Activated effector memory CD4-positive, alpha-beta T cell treated with anti-CD3 and anti-CD28 coated beads, Interleukin-2, amount 50 U/mL, for 16 hours (primary cell): ENCODE measurements around the gene CACNA1H.

Experiments
- DNase-seq: peaks from one replicate; pipeline ENCODE4 v3.0.0-alpha.2; 2020

Gene CACNA1H

DNA sequence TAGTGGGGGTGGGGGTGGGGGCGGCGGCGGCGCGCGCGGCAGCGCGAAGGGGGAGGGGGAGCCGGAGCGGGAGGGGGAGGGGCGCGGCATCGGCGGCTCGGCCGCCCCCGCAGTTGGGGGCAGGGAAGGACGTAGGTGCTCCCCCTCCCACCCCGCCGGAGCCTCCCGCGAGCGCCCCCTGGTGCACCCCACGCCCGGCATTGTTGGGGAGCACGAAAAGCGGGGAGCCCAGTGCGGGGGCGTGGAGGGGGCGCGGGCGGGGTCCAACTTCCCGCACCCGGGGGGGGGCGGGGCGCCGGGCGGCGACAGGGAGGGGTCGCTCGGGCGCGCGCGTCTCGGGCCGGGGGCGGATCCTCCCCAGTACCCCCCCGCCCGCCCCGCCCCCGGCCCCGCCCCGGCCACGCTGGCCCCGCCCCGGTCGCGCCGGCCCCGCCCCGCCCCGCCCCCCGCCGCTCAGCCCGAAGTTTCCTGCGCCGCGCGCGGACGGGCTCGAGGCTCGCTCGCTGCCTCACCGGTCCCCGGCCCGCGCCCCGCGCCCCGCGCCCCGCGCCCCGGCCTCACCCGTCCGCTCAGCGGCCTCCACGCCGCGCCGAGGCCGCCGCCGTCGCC is at the start of gene CACNA1H:
Gene CACNA1H, plus strand, starts transcription at position 456 of the 609 bp plus-strand sequence. CDS start 632 bp downstream, outside the sequence.
- DNase-seq = peak; percentile 84

DNA sequence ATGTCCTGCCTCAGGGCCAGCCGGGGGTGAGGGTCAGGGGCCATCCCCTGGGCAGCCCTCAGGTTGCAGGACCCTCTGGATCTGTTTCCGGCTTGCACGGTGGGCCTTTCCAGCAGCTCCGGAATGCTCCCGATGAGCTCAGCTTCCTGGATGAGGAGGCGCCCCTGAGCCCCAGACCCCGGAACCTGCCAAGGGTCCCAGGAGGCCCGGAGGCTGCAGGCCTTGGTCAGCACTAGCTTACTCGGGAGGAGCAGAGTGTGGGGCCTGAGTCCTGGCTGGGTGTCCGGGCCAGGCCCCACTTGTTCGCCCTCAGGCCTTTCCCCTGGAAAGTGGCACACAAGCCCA is 49.3 kb upstream of the CACNA1H start:
- DNase-seq = no peak

DNA sequence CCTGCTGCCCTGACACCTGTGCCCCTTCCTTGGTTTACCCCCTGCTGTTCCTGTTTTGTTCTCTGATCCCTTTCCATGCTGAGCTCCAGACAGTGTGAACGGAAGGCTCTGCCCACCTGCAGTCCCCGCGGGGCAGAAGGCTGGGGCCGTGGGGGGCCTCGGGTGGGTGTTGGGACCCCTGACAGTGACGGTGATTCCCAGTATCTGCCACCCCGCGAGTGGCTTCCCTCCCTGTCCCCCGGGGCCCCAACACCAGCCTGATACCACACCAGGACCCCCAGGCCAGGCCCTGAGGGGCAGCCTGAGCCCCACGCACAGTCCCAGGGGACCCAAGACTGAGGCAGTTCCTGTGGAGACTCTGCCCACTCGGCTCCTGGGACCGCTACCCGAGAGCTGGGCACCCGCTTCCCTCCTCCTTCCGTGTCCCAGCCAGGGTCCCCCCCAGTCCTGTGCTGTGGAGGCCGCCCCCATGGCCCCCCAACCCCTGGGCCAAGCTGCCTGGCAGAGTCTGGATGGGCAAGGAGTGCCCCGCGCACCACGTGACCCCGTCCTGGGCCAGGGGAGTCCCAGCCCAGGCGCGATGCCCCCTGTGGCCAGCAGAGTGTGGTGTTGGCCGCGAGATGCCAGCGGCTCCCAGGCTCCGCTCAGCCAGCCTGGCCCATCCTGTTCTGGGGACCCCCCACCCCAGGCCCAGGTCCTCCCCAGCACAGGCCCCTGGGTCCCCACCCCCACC is 46.9 kb upstream of the CACNA1H start:
- peak; percentile 75 for DNase-seq

DNA sequence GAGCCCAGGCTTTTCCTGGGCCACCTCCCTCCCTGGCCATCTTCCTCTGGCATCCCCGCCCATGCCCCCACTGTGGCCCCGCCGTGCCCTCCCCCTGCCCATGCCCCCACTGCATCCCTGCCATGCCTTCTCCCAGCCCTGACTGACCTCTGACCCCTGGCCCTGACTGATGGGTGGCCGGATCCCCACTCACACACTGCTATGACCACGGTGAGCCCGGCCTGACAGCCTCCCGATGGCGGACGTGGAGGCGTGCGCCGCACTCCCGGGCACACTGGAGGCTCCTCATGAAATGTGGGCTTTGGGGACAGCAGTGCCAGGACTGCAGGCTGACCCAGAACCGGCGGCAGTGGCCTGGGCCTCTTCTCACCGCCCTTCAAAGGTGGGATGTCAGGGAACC is 46.2 kb upstream of the CACNA1H start:
- DNase-seq = no peak

DNA sequence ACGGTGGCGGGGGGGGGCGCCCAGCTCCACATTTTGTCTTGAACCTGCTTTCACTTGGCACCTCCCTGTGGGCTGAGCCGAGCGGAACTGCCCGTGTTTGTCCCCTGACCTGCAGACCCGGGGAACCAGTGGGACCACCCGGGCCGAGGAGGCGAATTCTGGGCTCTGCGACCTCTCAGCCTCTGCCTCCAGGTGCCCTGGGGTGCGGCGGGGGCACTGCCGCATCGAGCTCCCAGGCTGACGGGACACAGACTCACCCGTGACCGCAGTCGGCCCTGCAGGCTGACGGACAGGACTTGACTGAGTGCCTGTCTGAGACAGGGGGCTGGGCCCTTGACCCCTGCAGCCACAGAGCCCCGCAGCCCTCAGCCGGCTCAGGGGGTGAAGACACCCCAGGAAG is 45.8 kb upstream of the CACNA1H start:
- no peak for DNase-seq

DNA sequence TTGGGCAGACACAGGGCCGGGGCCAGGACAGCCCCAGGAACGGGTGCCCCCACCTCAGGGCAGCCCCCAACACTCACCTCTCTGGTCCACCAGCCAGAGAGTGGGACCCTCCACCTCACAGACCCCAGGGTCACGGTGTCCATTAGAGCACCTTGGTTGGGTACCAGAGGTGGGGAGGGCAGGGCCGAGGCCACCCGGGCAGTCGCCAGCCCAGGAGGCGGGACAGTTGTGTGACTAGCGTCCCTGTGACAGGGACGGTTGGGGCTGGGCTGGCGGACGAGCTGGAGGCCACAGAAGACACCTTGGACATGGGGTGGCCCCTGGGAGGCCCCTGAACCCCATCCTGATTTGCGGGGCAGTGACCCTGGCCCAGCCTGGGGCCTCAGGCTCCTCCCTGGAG is 45.2 kb upstream of the CACNA1H start:
- no peak for DNase-seq

DNA sequence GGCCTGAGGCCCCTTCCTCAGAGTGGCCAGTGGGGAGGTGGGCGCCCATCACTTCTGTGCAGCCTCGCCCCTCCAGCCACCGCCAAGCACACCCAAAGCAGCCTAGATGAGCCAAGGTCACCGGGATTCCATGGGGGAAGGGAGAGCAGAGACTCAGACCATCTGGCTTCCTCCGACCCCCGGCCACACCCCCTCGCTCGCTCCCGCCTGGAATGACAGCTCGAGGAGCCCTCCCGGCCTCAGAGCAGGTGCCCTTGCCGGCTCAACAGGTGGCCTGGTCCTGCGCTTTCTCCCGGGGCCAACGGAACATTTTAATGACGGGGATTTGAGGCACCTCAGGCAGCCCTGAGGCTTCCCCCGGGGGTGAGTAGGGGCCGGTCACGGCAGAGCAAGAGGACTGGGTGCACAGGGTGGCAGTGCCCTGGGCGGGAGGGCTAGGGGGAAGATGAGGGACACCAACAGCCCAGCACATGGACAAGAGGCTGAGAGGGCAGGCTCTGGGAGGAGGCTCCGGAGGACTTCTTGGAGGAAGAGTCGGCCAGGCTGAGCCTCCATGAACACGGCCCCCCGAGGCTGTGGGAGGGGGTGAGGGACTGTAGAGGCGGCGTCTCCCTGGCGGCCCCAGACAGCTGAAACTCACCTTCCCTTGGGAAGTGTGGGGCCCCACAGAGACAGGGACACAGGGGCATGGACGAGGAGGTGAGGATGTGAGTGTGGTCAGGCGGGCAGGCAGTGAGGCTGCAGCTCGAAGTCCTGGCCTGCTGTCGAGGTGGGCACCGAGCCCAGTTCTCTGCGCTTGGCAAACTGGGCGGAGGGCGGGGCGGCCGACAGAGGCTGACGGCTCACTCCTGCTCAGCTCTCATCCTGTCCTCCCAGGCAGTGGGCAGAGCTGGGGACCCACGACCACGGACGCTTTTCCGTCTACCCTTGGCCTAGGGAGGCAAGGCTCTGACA is 44.3 kb upstream of the CACNA1H start:
- DNase-seq = no peak

DNA sequence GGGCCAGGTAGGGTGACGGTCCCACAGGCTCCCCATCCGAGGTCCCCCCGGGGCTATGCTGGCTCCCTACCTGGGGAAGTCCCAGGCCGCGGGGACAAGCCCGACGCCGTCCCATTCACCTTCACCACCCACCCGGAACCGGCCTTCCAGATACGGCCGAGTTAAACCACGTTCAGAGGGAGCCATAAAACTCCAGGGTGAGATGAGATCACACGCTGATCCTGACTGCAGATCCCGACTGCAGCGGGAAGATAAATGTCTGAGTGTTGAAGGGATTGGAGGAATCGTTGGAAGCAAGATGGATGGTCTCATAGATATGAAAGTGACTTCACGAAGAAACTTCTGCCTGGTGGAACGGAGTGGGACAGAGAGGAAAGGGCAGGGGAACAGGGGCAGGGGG is 43.3 kb upstream of the CACNA1H start:
- DNase-seq = no peak

DNA sequence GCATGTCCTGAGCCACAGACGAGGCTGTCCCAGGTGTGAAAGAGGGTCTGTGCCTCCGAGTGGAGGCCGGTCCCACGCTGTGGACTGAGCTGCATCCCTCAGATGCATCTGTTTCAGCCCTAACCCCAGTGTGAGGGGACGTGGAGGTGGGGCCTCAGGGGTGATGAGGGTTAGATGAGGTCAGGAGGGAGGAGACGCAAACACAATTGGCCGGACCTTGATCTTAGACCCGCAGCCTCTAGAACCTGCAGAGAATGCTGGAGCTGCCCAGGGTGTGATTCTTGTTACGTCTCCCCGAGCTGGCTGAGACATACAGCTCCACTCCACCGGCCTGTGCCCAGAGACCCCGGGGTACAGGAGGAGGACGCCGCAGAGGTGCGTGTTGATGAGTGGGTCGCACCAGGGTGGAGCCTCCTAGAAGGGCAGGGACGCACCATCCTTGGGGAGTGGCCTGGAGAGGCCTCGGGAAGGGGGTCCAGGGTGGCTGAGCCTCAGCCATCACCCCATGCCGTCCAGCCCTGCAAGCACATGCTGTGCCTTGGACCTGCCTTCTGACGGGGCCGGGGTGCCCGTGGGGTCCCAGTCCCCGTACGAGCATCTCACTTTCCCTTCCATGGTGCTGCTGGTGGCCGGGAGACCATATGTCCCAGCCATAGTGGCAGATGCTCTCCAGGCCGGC is 40.3 kb upstream of the CACNA1H start:
- DNase-seq = no peak

DNA sequence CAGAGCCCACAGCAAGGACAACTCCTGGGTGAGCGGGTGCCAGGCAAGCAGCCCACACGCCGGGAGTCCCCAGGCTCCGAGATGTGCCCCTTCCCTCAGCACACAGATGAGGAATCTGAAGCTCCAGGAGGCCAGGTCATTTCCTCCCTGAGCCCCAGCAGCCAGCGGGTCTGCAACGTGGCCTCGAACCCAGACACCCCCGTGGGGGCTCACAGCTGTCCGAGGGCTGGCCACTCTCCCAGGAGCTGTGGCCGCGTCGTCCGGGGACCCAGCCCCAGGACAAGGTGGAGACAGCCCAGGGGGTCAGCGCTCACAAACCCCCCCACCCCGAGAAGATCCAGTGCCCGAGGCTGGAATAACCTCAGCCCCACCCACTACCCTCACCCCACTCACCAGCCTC is 39.4 kb upstream of the CACNA1H start:
- DNase-seq = no peak

DNA sequence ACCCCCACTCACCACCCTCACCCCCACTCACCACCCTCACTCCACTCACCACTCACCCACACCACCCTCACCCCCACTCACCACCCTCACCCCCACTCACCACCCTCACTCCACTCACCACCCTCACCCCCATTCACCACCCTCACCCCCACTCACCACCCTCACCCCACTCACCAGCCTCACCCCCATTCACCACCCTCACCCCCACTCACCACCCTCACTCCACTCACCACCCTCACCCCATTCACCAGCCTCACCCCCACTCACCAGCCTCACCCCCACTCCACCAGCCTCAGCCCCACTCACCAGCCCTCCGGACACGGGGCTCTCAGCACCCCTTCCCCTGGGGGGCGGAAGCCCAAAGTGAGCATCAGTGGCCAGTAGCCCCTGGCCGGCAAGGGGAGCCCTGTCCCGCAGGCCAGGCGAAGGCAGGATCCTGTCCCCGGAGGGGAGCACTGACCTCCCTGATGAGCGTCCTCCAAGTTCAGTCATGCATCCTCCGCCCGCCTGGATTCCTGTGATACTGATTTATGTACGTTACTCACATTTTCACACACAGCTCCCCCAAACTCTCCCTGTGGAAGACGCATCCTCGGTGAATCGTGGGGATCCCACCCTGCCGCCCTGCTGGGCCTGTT is 38.9 kb upstream of the CACNA1H start:
- DNase-seq = no peak

DNA sequence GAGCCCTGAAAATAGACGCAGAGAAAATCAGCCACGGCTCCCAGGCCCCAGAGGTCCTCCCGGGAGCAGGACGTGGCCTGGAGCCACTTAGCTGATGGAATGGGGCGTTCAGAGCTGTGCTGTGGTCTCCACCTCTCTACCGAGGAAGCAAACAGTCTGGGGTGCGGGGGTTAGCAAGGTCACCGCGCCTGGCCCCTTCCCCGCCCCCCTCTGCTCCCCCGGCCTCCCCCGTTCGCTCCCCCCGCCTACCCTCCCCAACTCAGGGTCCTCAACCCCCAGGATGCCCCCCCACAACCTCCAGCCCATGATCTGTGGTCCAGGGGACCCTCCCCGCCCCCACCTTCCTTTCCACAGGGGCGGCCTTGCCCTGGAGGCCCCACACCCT is 36.2 kb upstream of the CACNA1H start:
- no peak for DNase-seq

DNA sequence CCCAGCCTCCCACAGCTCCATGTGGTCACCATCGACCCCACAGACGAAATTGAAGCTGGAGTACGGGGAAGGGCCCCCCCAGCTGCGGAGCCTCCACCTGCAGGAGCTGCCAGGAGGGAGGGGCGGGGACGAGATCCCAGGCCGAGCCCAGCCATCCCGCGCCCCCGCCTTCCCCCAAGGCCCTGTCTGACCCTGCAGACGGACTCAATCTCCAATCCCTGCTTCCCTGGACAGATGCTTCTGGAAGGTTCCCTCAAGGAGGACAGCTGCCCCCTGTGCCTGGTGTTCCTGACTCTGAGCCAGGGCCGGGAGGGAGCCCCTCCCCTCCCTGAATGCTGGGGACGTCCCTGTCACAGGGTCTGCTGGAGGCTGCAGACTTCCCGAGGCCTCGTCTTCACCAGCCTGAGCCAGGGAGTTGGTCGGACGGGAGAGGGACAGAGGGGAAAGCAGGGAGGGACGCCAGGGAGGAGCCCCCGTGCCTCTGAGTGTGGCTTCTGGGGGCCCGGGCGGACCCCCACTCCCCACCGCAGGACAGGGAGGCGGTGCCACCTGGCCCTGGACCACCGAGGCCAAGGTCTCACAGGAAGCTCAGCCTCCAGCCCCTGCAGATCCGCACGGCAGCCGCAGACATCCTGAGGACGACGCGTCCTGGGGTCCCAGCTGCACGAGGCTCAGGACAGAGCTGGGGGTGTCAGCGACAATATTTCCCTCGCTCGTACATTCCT is 35.6 kb upstream of the CACNA1H start:
- DNase-seq = no peak

DNA sequence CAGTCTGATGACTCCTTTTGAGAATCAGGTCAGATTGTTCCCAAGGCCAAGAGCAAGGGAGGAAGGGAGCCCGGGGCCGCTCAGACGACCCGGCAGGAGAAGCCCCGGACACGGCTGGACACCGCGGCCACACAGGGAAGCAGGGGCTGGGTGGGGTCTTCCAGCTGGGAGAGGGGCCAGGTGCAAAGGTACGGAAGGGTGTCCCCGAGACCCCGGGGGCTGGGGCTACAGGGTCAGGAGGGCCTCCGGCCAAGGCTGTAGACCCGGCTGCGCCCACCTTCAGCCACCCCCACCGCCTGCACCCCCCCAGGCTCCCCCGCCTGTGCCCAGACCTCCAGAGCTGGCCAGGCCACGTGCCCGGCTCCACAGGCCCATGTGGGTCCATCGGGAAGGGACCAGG is 35.0 kb upstream of the CACNA1H start:
- DNase-seq = no peak

DNA sequence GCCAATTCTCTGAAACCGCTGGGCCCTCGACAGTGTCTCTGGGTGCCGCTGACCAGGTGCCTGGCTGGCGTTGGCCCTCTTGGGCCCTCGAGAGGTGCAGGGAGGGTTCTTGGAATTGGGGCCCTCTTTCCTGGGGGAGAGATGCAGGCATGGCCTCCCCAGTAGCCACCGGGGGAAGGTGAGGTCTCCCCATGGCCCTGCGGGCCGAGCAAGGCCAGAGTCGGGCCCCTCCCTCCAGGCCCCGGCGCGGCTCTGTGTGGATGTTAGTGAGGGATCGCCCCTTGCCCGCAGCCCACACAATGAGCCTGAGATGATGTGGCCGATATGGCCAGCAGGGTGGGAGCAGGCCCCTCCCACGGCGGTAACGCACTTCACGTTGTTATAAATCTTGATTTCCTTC is 33.8 kb upstream of the CACNA1H start:
- no peak for DNase-seq

DNA sequence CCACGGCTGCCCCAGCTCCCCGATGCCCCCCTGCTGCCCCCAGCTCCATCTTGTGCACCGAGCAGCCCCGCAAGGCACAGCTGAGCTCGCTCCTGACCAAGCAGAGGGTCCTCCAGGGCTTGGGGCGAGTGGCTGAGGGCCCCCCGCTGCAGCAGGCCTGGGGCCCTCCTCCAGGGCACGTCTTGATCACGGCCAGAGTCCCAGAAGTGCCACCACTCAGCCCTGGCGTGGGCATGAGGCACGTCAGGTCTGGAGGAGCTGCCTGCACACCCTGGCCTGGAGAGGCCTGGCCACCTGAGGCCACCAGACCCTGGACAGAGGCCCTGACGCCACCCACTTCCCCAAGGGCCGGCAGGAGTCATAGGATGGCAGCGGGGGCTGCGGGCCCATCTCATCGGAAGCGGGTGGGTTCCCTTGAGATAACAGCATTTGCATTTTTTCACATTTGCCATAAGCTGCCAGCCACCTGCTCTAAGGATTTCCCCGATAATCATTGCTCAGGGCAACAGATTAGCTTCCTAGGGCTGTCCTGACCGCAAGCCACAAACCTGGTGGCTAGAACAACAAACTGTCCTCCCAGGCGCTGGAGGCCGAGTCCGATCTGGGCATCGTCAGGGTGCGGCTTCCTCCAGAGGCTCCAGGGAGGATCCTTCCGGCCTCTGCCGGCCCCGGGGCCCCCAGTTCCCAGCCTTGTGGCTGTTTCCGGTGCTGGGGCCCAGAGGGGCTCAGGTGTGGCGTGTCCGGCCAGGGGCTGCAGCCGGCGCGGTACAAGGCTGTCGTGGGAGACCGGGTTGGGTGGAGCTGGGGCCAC is 32.9 kb upstream of the CACNA1H start:
- no peak for DNase-seq

DNA sequence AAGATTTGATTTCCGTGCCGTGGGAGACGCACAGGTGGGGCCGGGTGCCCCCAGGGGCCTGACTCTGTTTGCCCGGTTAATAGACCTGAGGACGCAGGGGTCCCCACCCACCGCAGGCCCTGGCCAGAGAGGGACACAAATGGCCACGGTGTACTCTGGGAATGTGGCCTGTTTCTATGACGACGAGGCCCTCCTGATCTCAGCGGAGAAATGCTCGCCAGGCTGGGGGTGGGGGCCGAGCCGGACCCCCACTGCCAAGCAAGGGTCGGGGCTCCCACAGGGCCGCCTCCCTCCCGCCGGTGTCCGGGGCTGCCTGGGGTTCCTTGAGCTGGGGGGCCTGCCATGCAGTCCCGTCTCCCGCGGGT is 32.3 kb upstream of the CACNA1H start:
- DNase-seq = no peak

DNA sequence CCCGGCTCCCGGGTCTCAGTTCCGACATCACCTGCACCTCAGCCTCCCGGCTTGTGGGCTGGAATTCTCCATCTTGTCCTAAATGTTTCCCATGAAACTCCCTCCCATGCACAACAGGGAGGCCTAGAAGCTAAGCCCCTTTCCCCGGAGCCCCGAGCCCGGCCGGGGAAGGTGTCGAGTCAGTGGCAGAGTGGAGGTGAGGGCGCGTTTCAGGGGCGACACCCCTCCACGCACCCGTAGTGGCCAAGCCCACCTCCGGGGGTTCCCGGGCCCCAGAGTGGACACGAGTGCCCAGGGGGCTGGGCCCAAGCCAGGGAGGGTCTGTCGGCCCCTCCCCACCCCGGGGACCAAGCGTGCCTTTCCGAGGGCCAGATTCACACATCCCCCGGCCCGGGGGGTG is 31.9 kb upstream of the CACNA1H start:
- no peak for DNase-seq

DNA sequence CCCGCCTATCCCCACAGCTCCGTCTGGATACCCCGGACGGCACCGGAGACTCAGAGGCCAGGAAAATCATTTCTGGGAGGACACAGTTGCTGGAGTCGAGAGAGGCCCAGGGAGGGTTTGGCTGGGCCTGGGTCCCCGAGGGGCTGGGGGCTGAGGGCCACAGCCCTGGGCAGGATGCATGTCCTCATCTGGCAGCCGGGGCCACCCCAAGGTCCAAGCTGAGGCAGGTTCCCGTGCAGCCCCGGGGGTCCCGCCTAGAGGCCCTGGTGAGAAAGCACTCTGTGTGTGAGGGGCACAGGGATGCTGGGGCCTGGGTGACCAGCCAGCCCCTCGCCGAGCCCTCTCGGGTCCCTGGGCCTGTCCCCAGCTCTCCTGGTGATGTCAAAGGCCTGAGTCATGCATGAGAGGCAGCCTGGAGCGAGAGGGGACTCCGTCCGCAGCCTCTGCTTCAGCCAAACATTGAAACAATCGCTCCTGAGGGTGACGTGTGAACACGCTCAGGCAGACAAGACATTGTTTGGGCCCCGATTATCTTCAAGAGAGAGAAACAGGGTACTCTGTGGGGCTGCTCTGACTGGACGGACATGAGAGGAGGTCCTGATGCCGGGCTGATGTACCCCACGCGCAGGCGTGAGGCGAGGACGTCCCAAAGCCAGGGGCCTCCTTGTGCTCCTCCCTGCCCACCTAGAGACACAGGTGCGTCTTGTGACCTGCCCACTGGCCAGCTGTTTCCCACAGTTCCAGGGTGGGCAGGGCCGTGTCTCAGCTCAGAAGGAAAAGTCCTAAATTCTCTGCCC is 31.1 kb upstream of the CACNA1H start:
- DNase-seq = no peak

DNA sequence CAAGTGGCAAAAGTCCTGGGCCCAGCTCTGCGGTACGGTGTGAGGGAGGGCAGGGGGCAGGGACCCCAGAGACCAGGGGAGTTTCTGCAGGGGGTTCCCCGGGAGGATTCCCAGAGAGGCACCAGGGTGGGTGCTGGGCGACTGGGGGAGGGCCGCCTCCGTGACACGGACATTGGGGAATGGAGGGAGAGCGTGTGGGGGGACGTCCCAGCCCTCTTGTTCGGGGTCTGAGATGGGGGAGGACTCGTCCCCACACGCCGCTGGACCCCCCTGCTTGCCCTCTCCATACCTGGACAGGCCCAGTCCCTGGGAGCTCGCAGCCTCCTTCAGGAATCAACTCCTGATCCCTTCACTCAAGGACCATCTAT is 30.5 kb upstream of the CACNA1H start:
- DNase-seq = no peak
